HCT116 (cell line): ENCODE measurements around the gene GJB6. TPM values are rescaled to one million over a fixed set of nuclear protein-coding genes. Genes with fewer than 3 reads are reported as not detected.

ENCODE experiments used
- ATAC-seq: fragments of 200-7000 bp; cut with Tn5 transposase; 2 replicates; pipeline ENCODE4 v1.9.1; 2020; ENCODE audit warnings: mild to moderate bottlenecking, moderate library complexity
- BruUV-seq: library from RNA; stranded (reverse); fragments of 400-500 nt; replicated peaks from 2 replicates; lab custom pipeline; 2021; lab: Mats Ljungman, UMichigan
- CTCF ChIA-PET: fragments of 300-600 bp; sonication (Branson Sonifier 250); formaldehyde crosslinking; loops from one replicate; lab custom pipeline; 2021; ENCODE audit warnings: antibody characterized with exemption; lab: Charles Lee
- POLR2A ChIA-PET: fragments of 300-600, 350-600 bp; sonication (Branson Sonifier 250); formaldehyde crosslinking; loops from one replicate; lab custom pipeline; 2021; ENCODE audit warnings: antibody characterized with exemption; lab: Charles Lee
- RAD21 ChIA-PET, 2 experiments: fragments of 300-600 bp; sonication (Branson Sonifier 250); formaldehyde crosslinking; loops; one replicate each; lab custom pipeline; 2023; ENCODE audit warnings: low total read pairs in 2 of 2; ENCODE audit not compliant: uncharacterized antibody in 2 of 2, unreplicated experiment in 2 of 2, low non-redundant PET in 1 of 2; lab: Charles Lee
- DNase-seq: peaks from one replicate; pipeline ENCODE4 v3.0.0-alpha.2; 2010; ENCODE audit warnings: low read depth, low spot score
- H2AFZ ChIP-seq: fragments of 200-600 bp; shearing (Covaris generic), sonication (generic); 2 replicates; pipeline ENCODE4 v1.6.1; 2017; ENCODE audit warnings: low read depth, mixed run types, mixed read lengths, antibody characterized with exemption, low read length; ENCODE audit not compliant: poor library complexity, severe bottlenecking
- H3K27ac ChIP-seq: 2 replicates; pipeline ENCODE4 v1.5.1; 2012; ENCODE audit warnings: low read depth, low read length
- H3K27me3 ChIP-seq: fragments of 200-600 bp; sonication (generic); 2 replicates; pipeline ENCODE4 v1.6.1; 2016; ENCODE audit warnings: mixed run types, low read length, mixed read lengths; ENCODE audit not compliant: insufficient read depth
- H3K36me3 ChIP-seq, 2 experiments: fragments of 200-500 bp in 1 of 2; fragments of 200-600 bp in 1 of 2; sonication (Bioruptor generic) in 1 of 2; sonication (generic) in 1 of 2; 2 replicates each; pipeline versions ENCODE4 v1.5.1 to v1.6.1; 2014 to 2016; ENCODE audit warnings: low read length in 2 of 2, inconsistent platforms in 1 of 2, mixed read lengths in 1 of 2, mixed run types in 1 of 2; ENCODE audit not compliant: insufficient read depth in 2 of 2, control insufficient read depth in 1 of 2
- H3K4me1 ChIP-seq, 2 experiments: fragments of 200-600 bp in 1 of 2; sonication (generic) in 1 of 2; 2 replicates each; pipeline versions ENCODE4 v1.5.1 to v1.6.1; 2012 to 2017; ENCODE audit warnings: low read length in 2 of 2, inconsistent platforms in 1 of 2, mild to moderate bottlenecking in 1 of 2, mixed read lengths in 1 of 2, mixed run types in 1 of 2, moderate library complexity in 1 of 2; ENCODE audit not compliant: insufficient read depth in 2 of 2, control insufficient read depth in 1 of 2
- H3K4me2 ChIP-seq: fragments of 200-600 bp; sonication (generic); 2 replicates; pipeline ENCODE4 v1.6.1; 2017; ENCODE audit warnings: mixed run types, low read length, mixed read lengths
- H3K4me3 ChIP-seq, 2 experiments: fragments of 200-600 bp in 1 of 2; sonication (generic) in 1 of 2; replicated peaks in 1 of 2; 2 replicates each; pipeline ENCODE4 v1.5.1; 2011 to 2016; ENCODE audit warnings: low read length in 2 of 2, control low read depth in 1 of 2, low read depth in 1 of 2, mild to moderate bottlenecking in 1 of 2, mixed read lengths in 1 of 2, mixed run types in 1 of 2
- H3K79me2 ChIP-seq: fragments of 200-600 bp; sonication (generic); 2 replicates; pipeline ENCODE4 v1.6.1; 2017; ENCODE audit warnings: mild to moderate bottlenecking, mixed run types, low read length, moderate library complexity, mixed read lengths; ENCODE audit not compliant: insufficient read depth
- H3K9ac ChIP-seq: fragments of 200-600 bp; sonication (generic); 2 replicates; pipeline ENCODE4 v1.6.1; 2016; ENCODE audit warnings: low read length, mixed read lengths
- H3K9me2 ChIP-seq: fragments of 200-600 bp; sonication (generic), shearing (Covaris generic); 2 replicates; pipeline ENCODE4 v1.6.1; 2017; ENCODE audit warnings: mixed run types, mild to moderate bottlenecking, moderate library complexity; ENCODE audit not compliant: insufficient read depth
- H3K9me3 ChIP-seq, 2 experiments: fragments of 200-500 bp in 1 of 2; fragments of 200-600 bp in 1 of 2; sonication (Bioruptor generic) in 1 of 2; sonication (generic) in 1 of 2; 2 replicates each; pipeline ENCODE4 v1.6.1; 2014 to 2017; ENCODE audit warnings: low read length in 2 of 2, mixed read lengths in 2 of 2, inconsistent platforms in 1 of 2, low read depth in 1 of 2, mild to moderate bottlenecking in 1 of 2, mixed run types in 1 of 2, moderate library complexity in 1 of 2; ENCODE audit not compliant: control insufficient read depth in 1 of 2, insufficient read depth in 1 of 2
- H4K20me1 ChIP-seq: fragments of 200-600 bp; sonication (generic), shearing (Covaris generic); 2 replicates; pipeline ENCODE4 v1.6.1; 2017; ENCODE audit warnings: mixed run types, mild to moderate bottlenecking, moderate library complexity; ENCODE audit not compliant: insufficient read depth
- ATF3 ChIP-seq: IDR thresholded peaks from 2 replicates; pipeline ENCODE4 v1.6.1; 2012
- CTCF ChIP-seq, 3 experiments: fragments of 200-600 bp in 1 of 3; sonication (generic) in 1 of 3; IDR thresholded peaks in 2 of 3; conservative IDR thresholded peaks in 1 of 3; 2 replicates each; pipeline ENCODE4 v1.5.1; 2012 to 2017; ENCODE audit warnings: low read depth in 2 of 3, low read length in 2 of 3, antibody characterized with exemption in 1 of 3, borderline replicate concordance in 1 of 3, control low read depth in 1 of 3, mild to moderate bottlenecking in 1 of 3, mixed read lengths in 1 of 3, mixed run types in 1 of 3, moderate library complexity in 1 of 3; ENCODE audit not compliant: insufficient read depth in 1 of 3
- RAD21 ChIP-seq: IDR thresholded peaks from 2 replicates; pipeline ENCODE4 v1.6.1; 2012; ENCODE audit warnings: low read depth, mild to moderate bottlenecking
- ZBTB33 ChIP-seq: IDR thresholded peaks from 2 replicates; pipeline ENCODE4 v1.6.1; 2011; ENCODE audit warnings: mild to moderate bottlenecking, low read length, moderate library complexity; ENCODE audit not compliant: insufficient replicate concordance; ENCODE audit errors: extremely low read depth
- intact Hi-C: fragments of 100-400 bp; cut with micrococcal nuclease; formaldehyde crosslinking; loops from 2 replicates; pipeline ENCODE4 v1.10.0; 2022
- total RNA-seq: library from RNA; stranded (reverse); gene quantifications from one replicate; pipeline ENCODE4 v1.2.1, GENCODE V29; 2021; ENCODE audit not compliant: unreplicated experiment

GJB6 gene
- total RNA-seq, 1 experiment from 2014 or later = not detected

- Histone ChIP-seq H3K27me3 (peaks cover 10% of the 10 kb centered on the region; the same call in 1 of the 2 replicates), H3K79me2 (peaks cover under 1% of the 10 kb centered on the region; the same call in 1 of the 2 replicates)
- TF ChIP-seq ATF3 (no peak), ZBTB33 (no peak), CTCF (IDR thresholded peaks at IDR 0.05 in 2 of 3, conservative IDR thresholded peaks at IDR 0.05 in 1 of 3; ENCODE audit: borderline replicate concordance in 1 of 3, insufficient read depth in 1 of 3, low read depth in 2 of 3, low read length in 2 of 3) (peak; percentile 71 to 87 (median 79); a peak in 5 of 6 replicates), RAD21 (peak; percentile 76)
- TF ChIP-seq, all 23 proteins: peak for 2
- ChIA-PET RAD21 (interaction anchor here (0.5 to 1.3 kb wide), 8 partner anchors 97 to 722 kb away, joined by 3 to 9 read pairs (median 4); no protein-coding TSS in a partner anchor), CTCF (interaction anchor here (0.6 to 4.2 kb wide), 25 partner anchors 11 to 746 kb away, joined by 3 to 38 read pairs (median 3); no protein-coding TSS in a partner anchor), POLR2A (interaction anchor here (1.0 to 1.3 kb wide), 3 partner anchors 9 to 979 kb away, joined by 3 read pairs; partner anchors contain the start of genes MRPL57 and SKA3)
- ATAC-seq (peak; percentile 54), DNase-seq (peak; percentile 64)
- peak overlapping the region; percentile 93 for H2AFZ ChIP-seq
- H3K4me3 ChIP-seq = peak overlapping the region; percentile 17 to 22; a peak in 2 of 4 replicates
- BruUV-seq = no TSS peak
- H3K9ac ChIP-seq = no peak overlapping the region
- no peaks in the 10 kb centered on the region for H3K9me3 ChIP-seq
- H3K27ac ChIP-seq = no peak overlapping the region
- no peaks in the 10 kb centered on the region for H4K20me1 ChIP-seq
- H3K4me2 ChIP-seq = peak overlapping the region; percentile 52
- no peaks in the 10 kb centered on the region for H3K36me3 ChIP-seq
- intact Hi-C loops = loop anchor here (1.0 to 10.0 kb wide), 5 partner anchors 227 to 1277 kb away; partner anchors contain the start of gene IL17D
- peaks cover 0 to 16% of the 10 kb centered on the region in 2 experiments; a peak in 2 of 4 replicates for H3K4me1 ChIP-seq
- H3K9me2 ChIP-seq = no peaks in the 10 kb centered on the region
Measured at GRCh38 chr13:20197361-20197834, 34.7 kb downstream of the GJB6 start.
